Putamen (tissue), 1 donor: ENCODE data around the gene FAM13A.

Experiments used
- DNase-seq: peaks from one replicate; pipeline ENCODE4 v3.0.0-alpha.2; 2016; ENCODE audit warnings: low spot score

Gene FAM13A

DNA sequence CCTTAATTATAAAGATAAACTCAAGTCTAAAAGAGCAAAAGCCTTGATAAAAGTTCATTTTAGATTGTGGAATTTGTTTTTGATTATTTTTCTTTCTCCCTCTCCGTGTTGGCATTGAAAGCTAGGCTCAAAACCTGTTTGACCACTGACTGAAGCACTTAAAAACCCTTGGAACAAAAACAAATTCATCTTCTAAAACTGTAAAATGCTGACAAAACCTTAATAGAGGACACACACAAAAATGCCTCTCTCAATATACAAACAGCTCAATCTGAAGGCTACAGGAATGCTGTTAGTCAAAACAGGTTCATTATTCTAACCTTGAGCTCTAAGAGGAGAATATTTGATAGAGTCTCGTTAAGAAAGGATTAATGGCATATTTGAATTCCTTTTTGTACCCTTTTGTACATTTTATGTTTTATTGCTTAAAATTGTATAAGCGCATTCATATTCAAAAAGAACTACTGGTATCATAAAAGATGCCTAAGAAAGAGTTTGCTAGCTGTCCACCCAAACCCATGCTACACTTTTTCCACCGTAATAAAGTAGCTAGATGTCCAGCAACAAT lies 285.0 kb downstream of the FAM13A start:
- DNase-seq: no peak

DNA sequence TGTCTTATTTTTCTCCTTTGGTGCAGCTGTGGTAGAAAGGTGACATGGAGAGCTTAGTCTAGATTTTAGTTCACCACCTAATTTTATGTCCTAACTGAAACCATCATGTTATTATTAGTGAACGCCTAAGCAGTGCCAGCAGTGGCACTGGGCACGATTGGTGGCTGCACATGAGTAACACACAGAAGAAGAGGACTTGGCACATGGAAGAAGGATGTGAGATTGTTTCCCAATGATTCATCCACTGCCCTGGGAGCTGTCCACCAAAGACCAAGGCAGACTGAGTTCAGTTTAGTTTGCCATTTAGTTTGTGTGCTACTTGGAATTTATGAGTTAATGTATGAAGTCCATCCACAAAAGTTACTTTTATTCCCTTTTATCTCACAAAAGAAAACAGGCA lies 291.3 kb downstream of the FAM13A start:
- no peak for DNase-seq

DNA sequence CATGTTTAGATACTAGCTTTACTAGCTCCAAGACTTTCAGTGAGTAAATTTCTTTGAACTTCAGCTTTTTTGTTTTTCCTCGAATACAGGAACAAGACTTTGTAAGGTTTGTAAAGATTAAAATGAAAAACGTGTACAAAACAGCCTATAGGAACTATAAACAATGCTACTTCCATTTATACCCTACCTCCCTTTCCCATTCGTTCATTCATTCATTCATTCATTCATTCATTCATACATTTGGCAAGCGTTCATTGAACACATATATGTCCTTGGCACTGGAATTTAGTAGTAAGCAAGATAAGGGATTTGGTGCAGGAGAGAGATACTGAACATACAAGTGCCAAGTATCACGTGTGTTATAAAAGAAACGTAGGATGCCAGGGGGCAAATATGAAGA lies 293.9 kb downstream of the FAM13A start:
- no peak for DNase-seq

DNA sequence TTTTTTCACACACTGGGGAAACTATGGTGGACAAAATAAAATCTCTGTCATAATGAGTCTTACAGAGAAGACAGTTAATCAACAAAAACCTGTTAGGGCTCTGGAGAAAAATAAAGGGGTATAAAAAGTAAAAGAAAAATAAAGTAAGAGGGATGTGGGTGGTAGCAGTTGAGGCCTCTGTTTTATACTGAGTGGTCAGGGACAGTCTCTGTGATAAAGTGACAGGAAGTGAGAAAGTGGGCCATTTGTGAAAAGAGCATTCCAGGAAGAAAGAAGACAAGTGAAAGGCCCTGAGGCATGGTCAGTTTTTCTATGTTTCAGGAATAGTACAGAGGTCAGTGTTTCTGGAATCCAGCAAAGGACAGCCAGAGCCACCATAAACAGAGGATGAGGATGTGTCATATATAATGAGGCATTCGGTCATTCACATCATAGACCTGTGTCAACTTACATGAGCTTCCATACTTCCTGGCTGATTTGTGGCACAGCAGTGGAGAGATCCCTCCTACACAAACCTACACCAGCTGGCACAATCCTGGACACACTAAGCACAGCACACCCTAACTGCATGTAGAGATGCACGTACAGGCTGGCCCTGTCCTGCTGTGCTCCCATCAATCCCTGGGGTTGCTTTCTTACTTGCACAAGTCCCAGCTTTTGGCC lies 295.0 kb downstream of the FAM13A start:
- no peak for DNase-seq

DNA sequence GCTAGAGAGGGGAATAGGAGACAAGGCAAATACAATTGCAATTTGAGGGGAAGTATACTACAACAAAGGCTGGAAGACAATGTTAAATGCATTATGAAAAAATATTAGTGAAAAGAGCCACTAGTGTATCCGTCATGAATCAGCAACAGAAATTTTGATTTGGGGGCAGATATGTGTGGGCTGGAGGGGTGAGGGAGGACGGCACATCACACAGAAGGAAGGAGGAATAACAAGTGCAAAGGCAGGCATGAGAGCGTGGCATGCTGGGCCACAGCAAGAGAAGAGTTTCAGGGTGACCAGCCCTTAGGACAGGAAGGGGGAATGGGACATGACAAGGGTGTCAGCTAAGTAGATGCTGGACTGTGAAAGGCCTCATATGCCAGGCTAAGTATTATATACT lies 295.6 kb downstream of the FAM13A start:
- DNase-seq: no peak

DNA sequence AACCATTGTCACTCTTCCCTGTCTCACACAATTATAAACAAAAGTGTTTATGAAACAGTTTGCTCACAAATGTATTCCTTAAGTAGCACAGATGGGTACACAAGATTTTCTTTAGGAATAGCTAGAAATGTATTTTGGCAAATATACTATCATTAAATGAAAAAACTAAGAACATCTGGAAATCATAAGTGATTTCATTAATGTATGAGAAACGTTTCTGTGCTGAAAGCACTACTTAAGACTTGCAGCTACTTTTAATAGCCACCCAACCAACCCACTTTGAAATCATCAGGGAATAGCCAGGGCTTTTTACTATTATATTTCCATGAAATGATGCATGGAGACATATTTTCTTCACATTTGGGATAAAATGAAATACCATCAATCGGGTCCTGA lies 297.1 kb downstream of the FAM13A start:
- DNase-seq: no peak

DNA sequence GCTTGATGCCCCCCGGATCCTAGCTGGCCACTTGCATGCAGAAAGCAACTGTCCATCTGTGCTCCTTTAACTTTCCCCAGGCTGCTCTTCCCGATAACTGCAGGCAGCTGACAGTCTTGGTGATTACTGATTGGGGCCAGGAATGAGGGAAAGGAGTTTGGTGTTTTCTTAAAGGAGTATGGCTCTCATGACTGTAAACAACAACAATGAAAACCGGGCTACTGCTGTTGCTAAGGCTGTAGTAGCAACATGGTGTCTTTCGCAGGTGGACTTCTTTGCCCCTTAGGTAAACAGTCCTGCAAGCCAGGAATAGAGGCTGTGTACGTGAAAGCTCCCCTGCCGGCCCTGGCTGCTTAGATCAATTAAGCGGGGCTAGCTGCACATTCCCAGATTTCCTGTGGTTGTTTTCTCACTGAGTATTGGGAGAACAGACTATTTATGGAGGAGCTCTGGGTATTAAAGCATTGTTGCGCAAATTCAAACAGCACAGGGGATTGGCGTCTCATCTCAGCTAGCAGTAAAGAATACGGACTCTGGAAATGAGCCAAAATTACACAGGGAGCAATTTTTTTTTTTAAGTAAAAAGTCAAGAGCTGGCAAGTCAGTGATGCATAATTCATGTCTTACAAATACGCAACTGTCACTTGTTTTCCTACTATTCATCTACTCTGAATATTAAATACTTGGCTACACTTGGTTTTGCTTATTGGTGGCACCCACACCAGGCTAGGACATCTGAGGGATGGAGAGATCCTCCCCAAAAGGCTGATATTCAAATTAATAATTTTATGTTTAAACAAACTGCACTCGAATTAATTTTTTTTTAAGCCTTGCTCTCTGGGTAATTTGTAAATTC lies 297.7 kb downstream of the FAM13A start:
- no peak for DNase-seq

DNA sequence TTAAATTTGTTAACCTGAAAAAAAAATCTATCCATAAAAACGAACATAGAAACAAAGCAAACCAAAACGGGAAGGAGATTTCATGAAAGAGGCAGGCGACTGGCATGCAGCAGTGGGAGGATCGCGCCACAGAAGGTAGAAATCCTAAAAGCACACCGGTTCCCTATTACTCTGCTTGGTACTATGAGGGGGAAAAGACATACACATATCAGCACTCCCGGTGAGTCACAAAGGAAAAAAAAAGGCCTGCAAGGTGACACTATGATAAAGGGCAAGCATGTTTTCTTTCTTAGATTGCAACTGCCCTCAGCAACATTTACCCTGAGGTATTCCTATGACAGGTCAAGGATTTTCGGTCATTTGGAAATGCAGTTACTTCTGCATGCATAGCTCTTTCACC lies 298.7 kb downstream of the FAM13A start:
- no peak for DNase-seq

DNA sequence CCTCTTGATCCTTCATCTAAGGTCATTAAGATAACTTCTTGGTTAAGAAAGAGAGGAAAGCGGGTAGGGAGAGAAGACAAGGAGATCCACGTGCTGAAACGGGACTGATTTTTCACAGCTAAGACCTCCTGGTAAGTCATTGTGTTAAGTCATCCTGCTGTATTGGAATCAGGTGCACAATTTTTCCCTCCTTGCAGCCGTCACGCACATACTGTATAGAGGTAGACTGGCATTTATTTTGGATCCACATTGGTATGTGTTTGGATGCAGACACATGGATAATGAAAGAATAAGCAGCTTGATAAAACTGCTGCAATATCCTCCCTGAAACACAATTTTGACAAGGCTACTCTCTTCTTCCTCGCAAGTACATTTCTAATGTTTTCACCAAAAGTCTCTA lies 299.2 kb downstream of the FAM13A start:
- no peak for DNase-seq

DNA sequence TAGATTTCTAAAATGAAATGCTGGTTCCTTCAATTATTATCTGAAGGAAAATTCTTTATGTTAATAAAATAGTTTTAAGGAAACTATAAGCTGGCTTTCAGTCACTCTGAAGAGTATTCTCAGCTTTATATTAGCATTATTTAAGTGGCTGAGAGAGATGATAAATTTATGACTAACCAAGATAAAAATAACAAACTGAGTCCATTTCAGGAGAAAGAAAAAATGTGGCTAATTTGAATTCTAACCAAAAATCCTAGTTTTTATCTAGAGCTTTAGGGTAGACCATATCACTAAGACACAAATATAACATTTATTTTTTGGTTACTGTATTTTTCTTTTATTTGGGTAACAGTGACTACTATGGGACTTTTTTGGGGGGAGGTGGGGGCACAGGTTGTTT lies 299.9 kb downstream of the FAM13A start:
- no peak for DNase-seq

DNA sequence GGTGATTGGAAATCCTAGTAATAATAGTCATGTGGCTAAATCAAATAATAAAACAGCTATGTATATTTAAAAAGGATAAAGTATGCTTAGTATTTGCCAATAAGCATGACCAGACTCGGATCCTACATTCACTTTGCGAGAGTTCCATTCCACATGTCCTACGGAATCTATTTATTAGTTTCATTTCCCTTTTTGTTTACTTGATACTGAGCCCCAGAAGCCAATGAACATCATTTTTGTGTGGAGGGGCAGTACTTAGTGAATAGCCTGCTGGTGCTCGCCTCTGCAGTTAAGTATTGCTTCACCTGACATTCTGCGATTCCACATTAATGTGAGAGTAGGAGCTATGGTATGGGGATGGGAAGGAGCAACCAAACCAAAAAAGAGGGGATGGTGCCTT lies 300.8 kb downstream of the FAM13A start:
- no peak for DNase-seq

DNA sequence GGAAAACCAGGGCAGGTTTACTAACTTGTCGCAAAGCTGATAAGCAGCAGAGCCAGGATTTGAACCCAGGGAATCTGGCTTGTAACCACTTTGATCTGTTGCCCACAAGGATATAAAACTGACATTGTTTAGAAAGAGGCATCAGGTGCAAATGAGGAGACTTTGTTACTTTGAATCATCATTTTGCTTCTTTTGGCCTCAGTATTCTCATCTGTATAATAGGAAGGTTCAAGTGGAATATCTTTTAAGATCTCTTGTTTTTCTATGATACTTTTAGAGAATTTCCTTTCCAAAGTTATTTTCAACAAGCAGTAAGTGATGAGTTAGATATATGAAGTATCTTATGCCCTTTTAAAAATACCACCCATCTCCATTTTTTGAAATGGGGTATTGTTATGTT lies 301.5 kb downstream of the FAM13A start:
- no peak for DNase-seq

DNA sequence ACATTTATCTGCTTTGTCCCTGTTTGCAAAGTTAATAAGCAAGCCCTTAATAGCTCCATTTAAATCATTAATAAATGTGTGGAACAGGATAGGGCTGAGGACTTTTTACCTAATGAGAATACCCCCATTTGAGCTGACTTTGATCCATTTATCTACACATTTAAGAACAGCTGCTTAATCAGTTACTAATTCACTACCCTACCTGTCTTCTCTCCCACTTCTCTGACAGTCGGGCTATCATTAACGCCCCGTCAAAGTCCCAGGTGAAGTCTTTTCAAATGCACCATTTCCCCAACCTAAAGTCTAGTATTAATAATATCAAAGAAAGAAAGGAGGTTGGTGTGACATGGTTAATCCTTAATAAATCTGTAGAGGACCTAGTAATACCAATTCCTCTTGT lies 302.2 kb downstream of the FAM13A start:
- DNase-seq: no peak

DNA sequence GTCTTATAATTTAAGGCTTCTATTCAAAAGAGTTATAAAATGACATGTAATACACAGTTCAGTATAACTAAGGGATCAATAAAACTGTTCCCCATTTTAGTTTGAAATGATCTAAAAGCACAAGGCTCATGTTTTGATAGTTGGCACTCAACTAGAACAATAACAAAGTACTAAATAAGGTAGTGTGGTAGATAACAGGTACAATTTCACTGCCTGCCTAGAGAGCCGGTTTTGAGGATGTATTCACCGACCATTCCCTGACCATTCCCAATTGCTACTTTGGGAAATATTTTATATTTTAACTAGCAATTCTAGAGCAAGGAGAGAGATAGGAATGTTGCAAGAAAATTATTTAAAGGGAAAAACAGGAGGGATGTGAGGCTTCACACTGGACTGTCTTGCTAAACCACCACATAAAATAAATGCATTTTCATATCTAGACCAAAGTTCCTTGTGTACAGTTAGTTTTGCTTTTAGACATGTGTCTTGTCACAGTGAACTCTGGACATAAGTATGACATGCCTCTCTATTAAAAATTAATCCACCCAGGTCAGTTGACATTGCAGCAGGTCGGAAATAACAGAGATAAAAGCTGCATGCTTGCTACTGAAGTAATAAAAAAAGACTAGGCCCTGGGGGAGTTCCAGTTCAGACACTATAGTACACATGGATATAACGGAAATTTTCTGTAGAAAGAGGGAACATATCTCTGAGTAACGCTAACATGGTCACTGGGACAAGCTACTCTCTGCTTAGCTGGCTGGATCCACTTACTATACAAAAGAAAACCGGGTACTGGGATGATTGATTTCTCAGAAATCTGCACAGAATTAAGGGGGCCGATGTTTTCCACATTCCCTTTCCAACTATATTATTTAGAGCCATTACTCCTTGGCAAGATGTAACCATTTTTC lies 303.1 kb downstream of the FAM13A start:
- DNase-seq: no peak

DNA sequence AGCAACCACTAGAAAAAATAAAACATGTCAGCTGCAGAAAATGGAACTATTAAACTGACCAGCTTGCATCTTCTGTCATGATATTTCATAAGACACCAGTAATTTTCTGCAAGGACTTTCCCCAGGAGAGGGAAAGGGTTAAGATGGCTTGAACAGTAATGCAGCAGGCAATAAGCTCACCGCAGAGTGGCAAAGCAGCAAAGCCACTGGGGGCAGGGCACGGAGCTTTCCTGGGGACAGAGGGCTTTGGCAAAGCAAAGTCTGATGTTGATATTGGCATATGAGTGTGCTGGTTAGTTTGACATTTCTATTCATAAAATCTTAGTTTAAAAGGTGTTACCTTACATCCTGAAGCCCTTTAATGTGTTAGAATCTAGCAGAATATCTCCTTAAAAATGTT lies 304.2 kb downstream of the FAM13A start:
- no peak for DNase-seq

DNA sequence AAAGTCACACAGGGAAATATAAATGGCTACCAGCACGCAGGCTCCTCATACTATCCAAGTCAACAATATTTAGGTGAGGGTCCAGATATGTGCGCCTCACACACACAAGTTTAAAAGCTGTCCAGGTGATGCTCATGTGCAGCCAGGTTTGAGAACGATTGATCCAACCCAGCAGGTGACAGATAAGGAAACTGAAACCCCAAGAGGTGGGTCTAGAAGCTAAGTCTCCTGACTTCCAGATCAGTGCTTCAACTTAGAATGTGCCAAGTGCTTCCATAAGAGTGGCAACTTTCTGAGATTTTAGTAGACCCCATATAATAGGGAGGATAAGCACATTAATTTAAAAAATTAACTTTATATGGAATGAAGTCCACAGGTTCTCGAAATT lies 304.9 kb downstream of the FAM13A start:
- no peak for DNase-seq

DNA sequence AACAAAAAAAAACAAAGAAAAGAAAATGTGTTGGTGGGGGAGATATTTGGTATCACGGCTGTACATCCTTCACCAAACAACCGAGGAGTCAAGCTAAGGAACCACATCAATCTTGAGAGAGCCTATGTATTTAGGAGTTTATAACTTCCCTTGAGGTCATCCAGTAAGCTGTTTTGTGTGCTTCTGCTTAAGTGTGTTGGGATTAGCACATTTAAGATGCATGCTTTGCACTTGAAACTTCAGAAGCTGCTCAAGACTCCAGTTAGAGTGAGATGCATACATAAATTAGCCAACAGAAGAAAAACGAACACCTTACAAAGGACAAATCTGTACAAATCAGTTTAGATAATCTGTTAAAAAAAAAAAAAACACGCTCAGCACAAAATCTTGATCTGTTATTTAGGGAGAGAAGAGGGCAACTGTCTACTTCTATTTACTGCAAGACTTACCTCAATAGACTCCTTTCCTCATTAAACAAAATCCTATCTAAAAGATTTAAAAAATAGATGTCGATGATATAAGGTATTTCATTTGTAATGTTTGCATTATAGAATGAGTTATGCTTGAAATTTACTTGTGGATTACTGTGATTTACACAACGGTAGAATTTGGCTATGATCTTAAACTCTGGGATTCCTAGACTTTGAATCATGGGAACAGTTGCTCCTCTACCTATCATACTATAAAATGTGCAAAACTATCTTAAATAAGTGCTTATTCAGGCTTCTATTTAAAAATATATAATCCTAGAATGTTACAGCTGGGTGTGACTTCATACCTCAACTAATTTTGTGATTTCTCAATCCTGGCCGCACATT lies 305.5 kb downstream of the FAM13A start:
- DNase-seq: no peak

DNA sequence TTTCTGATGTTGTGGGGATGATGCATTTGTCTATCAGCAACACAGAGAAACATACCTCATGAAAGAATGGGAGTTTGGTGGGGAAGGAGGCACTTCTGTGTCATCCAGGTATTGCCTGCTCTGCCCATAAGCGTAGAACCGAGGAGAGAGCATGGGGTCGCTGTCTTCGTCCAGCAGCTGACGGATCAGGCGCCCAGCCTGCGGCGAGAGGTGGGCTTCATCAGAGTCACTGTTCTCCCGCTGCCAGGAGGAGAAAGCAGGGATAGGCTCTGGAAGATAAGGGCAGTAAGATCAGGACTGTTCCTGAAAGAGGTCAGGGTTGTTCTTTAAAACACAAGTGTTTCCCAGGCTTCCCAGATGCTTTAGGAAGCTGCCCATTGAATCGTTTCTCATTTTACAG lies 306.6 kb downstream of the FAM13A start:
- no peak for DNase-seq

DNA sequence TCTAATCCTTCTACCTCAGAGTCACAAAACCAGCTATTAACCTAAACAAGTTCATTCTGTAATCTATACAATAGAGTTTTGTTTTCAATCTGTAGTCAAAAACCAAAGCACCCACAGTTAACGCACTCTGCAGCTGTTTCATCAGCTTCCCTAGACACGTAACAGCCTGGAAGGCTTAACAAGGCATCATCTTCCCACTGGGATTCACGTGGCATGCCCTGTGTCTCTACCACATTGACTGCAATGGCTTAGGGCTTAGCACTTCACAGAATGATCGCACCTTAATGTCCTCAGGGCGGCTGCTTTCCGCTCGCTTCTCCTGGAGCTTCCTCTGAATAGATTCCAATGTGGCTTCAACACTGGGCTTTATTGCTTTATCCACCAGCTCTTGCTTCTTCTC lies 309.6 kb downstream of the FAM13A start:
- DNase-seq: no peak

DNA sequence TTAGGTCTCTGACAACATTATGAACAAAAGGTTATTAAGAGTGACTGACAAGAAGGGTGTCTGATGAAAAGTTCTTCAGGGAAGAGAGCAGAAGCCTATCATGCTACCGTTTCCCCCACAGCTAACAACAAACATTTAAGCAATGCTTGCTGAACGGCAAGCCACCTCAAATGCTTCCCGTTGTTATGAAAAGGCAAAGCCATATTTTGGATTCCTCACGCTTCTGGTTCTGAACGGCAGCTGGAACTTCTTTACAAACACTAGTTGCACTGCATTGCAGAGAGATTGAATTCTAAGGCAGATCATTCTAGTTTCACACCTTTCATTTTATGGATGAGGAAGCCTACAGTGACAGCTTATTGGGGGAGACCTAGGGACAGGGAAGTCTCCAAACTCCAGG lies 310.8 kb downstream of the FAM13A start:
- no peak for DNase-seq

DNA sequence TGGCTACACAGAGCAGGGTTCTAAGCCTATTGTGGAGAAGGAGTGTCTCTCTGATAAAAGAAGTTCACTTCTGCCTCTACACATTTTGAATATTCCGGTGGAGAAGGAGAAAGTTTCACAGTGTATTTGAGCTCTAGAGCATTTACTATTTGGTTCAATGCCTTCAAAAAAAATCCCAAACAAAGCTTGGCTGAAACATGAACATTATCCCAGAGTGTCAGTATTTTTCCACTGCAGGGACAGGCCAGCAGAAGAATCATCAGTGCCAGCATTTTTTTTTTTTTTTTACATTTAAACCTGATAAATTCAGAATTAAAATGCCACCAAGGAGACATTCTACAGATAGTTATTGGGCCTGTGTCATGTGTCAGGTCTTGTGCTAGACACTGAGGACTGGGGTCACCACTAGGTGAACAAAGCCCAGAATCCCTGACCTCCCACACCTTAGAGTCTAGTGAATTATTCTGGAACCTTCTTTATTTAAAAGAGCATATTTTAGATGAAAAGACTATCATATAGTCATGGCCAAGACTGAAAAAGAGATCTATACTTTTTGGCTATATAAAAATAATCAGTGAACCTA lies 311.3 kb downstream of the FAM13A start:
- DNase-seq: no peak
